ENCODE results near the gene TBRG4.

The TBRG4 gene

DNA sequence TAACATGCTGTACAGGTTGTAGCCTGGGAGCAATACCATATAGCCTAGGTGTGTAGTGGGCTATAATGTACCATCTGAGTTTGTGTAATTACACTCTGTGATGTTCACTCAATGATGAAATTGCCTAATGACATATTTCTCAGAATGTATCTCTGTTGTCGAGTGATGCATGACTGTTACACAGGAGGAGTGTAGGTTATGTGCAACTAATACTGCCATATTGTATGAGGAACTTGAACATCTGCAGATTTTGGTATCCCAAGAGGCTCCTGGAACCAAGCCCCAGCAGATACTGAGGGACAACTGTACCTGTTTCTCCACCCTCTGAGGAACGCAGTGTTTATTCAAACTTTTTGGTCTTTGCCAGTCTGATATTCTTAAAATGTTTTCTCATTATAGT lies 61.3 kb downstream of the TBRG4 start:
- no peak for DNase-seq

Measured in NCI-H1694 treated with DMSO at 0.1 percent for 48 hours (cell line).